Measurements from ENCODE around the gene PRMT6.
A peak's percentile ranks its signal among the peaks of the same experiment; 100 is the strongest.
"Not testable (repeated sequence)": the region's sequence is repeated elsewhere in the genome, so short reads cannot be mapped to it uniquely, and the experiment has no call there.

PRMT6 gene

GRCh38 chr1:107051266-107051665 is 5.2 kb upstream of the PRMT6 start:
- no peak for DNase-seq (ENCODE audit: low read depth, low spot score)

DNA sequence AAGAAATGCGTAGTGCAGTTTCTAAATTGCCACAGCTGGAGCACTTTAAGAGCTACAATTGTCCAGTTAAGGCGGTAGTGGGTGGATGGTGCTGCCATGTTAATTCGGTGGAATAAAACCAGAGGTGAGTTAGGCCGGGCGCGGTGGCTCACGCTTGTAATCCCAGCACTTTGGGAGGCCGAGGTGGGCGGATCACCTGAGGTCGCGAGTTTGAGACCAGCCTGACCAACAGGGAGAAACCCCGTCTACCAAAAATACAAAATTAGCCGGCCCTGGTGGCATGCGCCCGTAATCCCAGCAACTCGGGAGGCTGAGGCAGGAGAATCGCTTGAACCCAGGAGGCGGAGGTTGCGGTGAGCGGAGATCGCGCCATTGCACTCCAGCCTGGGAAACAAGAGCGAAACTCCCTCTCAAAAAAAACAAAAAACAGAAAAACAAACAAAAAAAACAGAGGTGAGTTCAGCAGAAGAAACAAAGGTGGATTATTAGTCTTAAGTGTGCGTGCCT is 502 bp upstream of the PRMT6 start:
- not testable (repeated sequence) for DNase-seq (ENCODE audit: low read depth, low spot score); H3K4me1 ChIP-seq (ENCODE audit: control insufficient read depth, insufficient read depth, low read length); H3K9me3 ChIP-seq (ENCODE audit: control insufficient read depth, insufficient read depth, low read length); H3K36me3 ChIP-seq (ENCODE audit: control insufficient read depth, insufficient read depth, low read length); H3K27ac ChIP-seq (ENCODE audit: low read length); H3K27me3 ChIP-seq (ENCODE audit: control insufficient read depth, insufficient read depth, low read length)
- H3K4me3 ChIP-seq (ENCODE audit: low read length) = peak overlapping the region; percentile 29; the same call in 1 of the 2 replicates
- WGBS (ENCODE audit: insufficient coverage, insufficient read length) = no CpG with 5 or more reads among the region's 24 CpGs

More at GRCh38 chr1:107051266-107051665, 5.2 kb upstream of the PRMT6 start:
- no CpG with 5 or more reads among the region's 1 CpG for WGBS (ENCODE audit: insufficient coverage, insufficient read length)
- Histone ChIP-seq H3K27me3 (ENCODE audit: control insufficient read depth, insufficient read depth, low read length) (no peaks in the 10 kb centered on the region), H3K27ac (ENCODE audit: low read length) (no peak overlapping the region), H3K4me3 (ENCODE audit: low read length) (no peak overlapping the region), H3K9me3 (ENCODE audit: control insufficient read depth, insufficient read depth, low read length) (no peaks in the 10 kb centered on the region), H3K4me1 (ENCODE audit: control insufficient read depth, insufficient read depth, low read length) (no peaks in the 10 kb centered on the region; the same call in 1 of the 2 replicates), H3K36me3 (ENCODE audit: control insufficient read depth, insufficient read depth, low read length) (no peaks in the 10 kb centered on the region)

GRCh38 chr1:107057197-107058133 is 991 bp downstream of the PRMT6 start:
- WGBS (ENCODE audit: insufficient coverage, insufficient read length) = no CpG with 5 or more reads among the region's 55 CpGs
- H3K27me3 ChIP-seq (ENCODE audit: control insufficient read depth, insufficient read depth, low read length) = no peaks in the 10 kb centered on the region
- no peaks in the 10 kb centered on the region; the same call in 1 of the 2 replicates for H3K36me3 ChIP-seq (ENCODE audit: control insufficient read depth, insufficient read depth, low read length)
- H3K27ac ChIP-seq (ENCODE audit: low read length) = no peak overlapping the region
- no peak for DNase-seq (ENCODE audit: low read depth, low spot score)
- H3K9me3 ChIP-seq (ENCODE audit: control insufficient read depth, insufficient read depth, low read length) = no peaks in the 10 kb centered on the region
- H3K4me1 ChIP-seq (ENCODE audit: control insufficient read depth, insufficient read depth, low read length) = no peaks in the 10 kb centered on the region; the same call in 1 of the 2 replicates
- H3K4me3 ChIP-seq (ENCODE audit: low read length) = peak overlapping the region; percentile 92

- H3K36me3 ChIP-seq (ENCODE audit: control insufficient read depth, insufficient read depth, low read length) = no peaks in the 10 kb centered on the region; the same call in 1 of the 2 replicates
- H3K9me3 ChIP-seq (ENCODE audit: control insufficient read depth, insufficient read depth, low read length) = no peaks in the 10 kb centered on the region
- no CpG with 5 or more reads among the region's 4 CpGs for WGBS (ENCODE audit: insufficient coverage, insufficient read length)
- H3K27me3 ChIP-seq (ENCODE audit: control insufficient read depth, insufficient read depth, low read length) = no peaks in the 10 kb centered on the region
- H3K27ac ChIP-seq (ENCODE audit: low read length) = no peak overlapping the region
- H3K4me1 ChIP-seq (ENCODE audit: control insufficient read depth, insufficient read depth, low read length) = no peaks in the 10 kb centered on the region; the same call in 1 of the 2 replicates
- H3K4me3 ChIP-seq (ENCODE audit: low read length) = no peak overlapping the region
- no peak for DNase-seq (ENCODE audit: low read depth, low spot score)
These were observed 2.0 kb downstream of the PRMT6 start for GRCh38 chr1:107058245-107059032.

DNA sequence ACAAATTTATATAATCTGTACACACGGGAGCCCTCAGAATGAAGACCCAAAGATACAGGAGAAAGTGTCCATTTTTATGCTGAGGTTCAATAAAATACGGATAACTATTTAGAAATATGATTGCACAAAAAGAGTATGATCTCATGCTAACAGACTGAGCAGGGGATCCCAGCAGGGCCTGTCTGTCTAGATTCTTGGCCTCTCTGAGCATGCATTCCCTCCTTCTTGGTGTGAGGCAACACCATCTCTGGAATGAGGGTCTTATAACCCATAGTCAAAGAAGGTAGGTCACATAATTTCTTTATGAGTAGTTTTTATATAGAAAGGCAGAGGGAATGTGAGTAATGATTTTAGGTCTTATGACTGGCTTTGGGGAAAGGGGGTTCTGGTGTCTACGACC is 5.4 kb downstream of the PRMT6 start:
- no peaks in the 10 kb centered on the region for H3K27me3 ChIP-seq (ENCODE audit: control insufficient read depth, insufficient read depth, low read length)
- H3K4me1 ChIP-seq (ENCODE audit: control insufficient read depth, insufficient read depth, low read length) = no peaks in the 10 kb centered on the region
- no peak overlapping the region for H3K27ac ChIP-seq (ENCODE audit: low read length)
- WGBS (ENCODE audit: insufficient coverage, insufficient read length) = no CpG with 5 or more reads among the region's 3 CpGs
- no peak overlapping the region for H3K4me3 ChIP-seq (ENCODE audit: low read length)
- no peaks in the 10 kb centered on the region; the same call in 1 of the 2 replicates for H3K36me3 ChIP-seq (ENCODE audit: control insufficient read depth, insufficient read depth, low read length)
- no peaks in the 10 kb centered on the region for H3K9me3 ChIP-seq (ENCODE audit: control insufficient read depth, insufficient read depth, low read length)
- DNase-seq (ENCODE audit: low read depth, low spot score) = no peak

DNA sequence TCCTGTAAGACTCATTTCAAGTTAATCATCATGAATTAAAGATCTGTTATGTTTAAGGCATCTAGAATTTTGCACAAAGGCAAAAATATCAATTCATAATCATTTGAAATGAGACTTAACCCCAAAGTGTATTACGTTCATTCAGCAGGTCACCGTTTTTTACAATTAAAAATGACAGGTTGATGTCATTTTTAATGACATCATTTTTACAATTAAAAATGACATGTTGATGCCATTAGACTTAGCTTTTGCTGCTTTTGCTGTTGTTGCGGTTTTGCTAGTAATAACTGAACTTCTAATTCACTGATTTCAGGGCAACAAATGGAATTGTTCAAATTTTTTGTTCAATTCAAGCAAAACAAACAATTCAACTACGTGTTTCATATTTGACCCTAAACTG is 17.0 kb downstream of the PRMT6 start:
- H3K4me1 ChIP-seq (ENCODE audit: control insufficient read depth, insufficient read depth, low read length) = no peaks in the 10 kb centered on the region
- H3K9me3 ChIP-seq (ENCODE audit: control insufficient read depth, insufficient read depth, low read length) = no peaks in the 10 kb centered on the region
- no CpG with 5 or more reads among the region's 4 CpGs for WGBS (ENCODE audit: insufficient coverage, insufficient read length)
- H3K36me3 ChIP-seq (ENCODE audit: control insufficient read depth, insufficient read depth, low read length) = no peaks in the 10 kb centered on the region
- H3K27ac ChIP-seq (ENCODE audit: low read length) = no peak overlapping the region
- H3K4me3 ChIP-seq (ENCODE audit: low read length) = no peak overlapping the region
- no peak for DNase-seq (ENCODE audit: low read depth, low spot score)
- no peaks in the 10 kb centered on the region for H3K27me3 ChIP-seq (ENCODE audit: control insufficient read depth, insufficient read depth, low read length)

- Histone ChIP-seq H3K9me3 (ENCODE audit: control insufficient read depth, insufficient read depth, low read length) (no peaks in the 10 kb centered on the region), H3K36me3 (ENCODE audit: control insufficient read depth, insufficient read depth, low read length) (no peaks in the 10 kb centered on the region), H3K27ac (ENCODE audit: low read length) (no peak overlapping the region), H3K4me1 (ENCODE audit: control insufficient read depth, insufficient read depth, low read length) (no peaks in the 10 kb centered on the region), H3K4me3 (ENCODE audit: low read length) (no peak overlapping the region), H3K27me3 (ENCODE audit: control insufficient read depth, insufficient read depth, low read length) (no peaks in the 10 kb centered on the region)
- WGBS (ENCODE audit: insufficient coverage, insufficient read length) = no CpG with 5 or more reads among the region's 5 CpGs
- no peak for DNase-seq (ENCODE audit: low read depth, low spot score)
These were observed 20.4 kb downstream of the PRMT6 start for GRCh38 chr1:107076841-107077240.

DNA sequence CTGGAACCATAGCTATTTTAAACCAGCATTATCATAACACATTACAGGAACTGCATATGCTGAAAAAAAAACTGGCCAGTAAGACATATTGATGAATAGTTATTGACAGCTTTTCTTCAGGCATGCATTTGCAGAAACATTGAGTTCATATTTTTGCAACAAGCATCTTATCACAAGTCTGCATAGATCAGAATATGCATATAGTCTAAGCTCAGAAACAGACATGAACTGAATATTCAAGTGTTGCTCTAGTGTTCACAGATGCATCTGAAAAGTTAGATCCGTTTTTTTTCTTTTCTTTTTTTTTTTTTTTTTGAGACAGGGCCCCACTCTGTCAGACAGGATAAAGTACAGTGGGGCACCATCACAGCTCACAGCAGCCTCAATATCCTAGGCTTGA is 22.8 kb downstream of the PRMT6 start:
- H3K27ac ChIP-seq (ENCODE audit: low read length) = no peak overlapping the region

DNA sequence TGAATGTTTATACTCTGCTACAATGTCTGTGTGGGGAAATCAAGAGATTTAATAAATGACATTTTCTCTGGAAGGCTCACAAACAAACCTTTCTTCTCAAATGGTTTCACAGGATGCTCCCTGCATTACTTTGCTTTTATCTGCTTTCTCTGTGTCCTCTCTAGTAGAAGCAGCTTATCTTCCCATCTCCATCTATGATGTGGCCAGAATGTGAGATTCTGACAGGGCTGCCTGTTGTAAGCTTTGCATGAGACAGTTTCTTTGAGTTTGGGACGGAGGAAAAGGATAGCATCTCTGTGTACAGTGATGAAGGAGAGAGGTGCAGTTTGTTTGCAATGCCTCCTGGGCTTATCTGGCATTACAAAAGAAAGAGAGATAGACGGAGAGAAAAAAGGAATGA is 24.6 kb downstream of the PRMT6 start:
- no peak overlapping the region for H3K4me3 ChIP-seq (ENCODE audit: low read length)
- no peak overlapping the region for H3K27ac ChIP-seq (ENCODE audit: low read length)
- no peaks in the 10 kb centered on the region for H3K27me3 ChIP-seq (ENCODE audit: control insufficient read depth, insufficient read depth, low read length)
- no peak for DNase-seq (ENCODE audit: low read depth, low spot score)
- 100% methylated on average over 1 of the region's 2 CpGs for WGBS (ENCODE audit: insufficient coverage, insufficient read length)
- no peaks in the 10 kb centered on the region for H3K36me3 ChIP-seq (ENCODE audit: control insufficient read depth, insufficient read depth, low read length)
- H3K9me3 ChIP-seq (ENCODE audit: control insufficient read depth, insufficient read depth, low read length) = no peaks in the 10 kb centered on the region
- no peaks in the 10 kb centered on the region for H3K4me1 ChIP-seq (ENCODE audit: control insufficient read depth, insufficient read depth, low read length)

More for the DNA sequence above, 22.8 kb downstream of the PRMT6 start:
- H3K9me3 ChIP-seq (ENCODE audit: control insufficient read depth, insufficient read depth, low read length) = no peaks in the 10 kb centered on the region
- WGBS (ENCODE audit: insufficient coverage, insufficient read length) = no CpG with 5 or more reads among the region's 1 CpG
- H3K36me3 ChIP-seq (ENCODE audit: control insufficient read depth, insufficient read depth, low read length) = no peaks in the 10 kb centered on the region
- DNase-seq (ENCODE audit: low read depth, low spot score) = no peak
- no peaks in the 10 kb centered on the region for H3K4me1 ChIP-seq (ENCODE audit: control insufficient read depth, insufficient read depth, low read length)
- H3K27me3 ChIP-seq (ENCODE audit: control insufficient read depth, insufficient read depth, low read length) = no peaks in the 10 kb centered on the region
- H3K4me3 ChIP-seq (ENCODE audit: low read length) = no peak overlapping the region

DNA sequence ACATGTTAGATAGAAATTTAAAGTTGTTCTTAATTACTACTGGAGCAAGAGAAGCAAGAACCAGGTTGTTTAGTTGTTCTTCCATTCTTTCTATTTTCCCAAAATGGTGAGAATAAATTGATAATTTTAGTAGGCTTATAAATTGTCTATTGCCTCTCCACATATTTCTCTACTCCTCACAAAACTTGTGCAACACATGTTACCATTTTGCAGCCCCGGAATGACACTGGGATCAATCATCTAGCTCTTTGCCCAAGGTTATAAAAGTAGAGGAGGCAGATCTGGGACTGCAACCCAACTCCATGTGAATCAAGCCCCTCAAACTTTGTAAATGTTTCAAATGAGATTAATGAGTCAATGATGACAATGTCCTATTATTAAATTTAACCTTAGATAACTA is 34.9 kb downstream of the PRMT6 start:
- H3K27ac ChIP-seq (ENCODE audit: low read length) = no peak overlapping the region
- no CpG with 5 or more reads among the region's 1 CpG for WGBS (ENCODE audit: insufficient coverage, insufficient read length)
- DNase-seq (ENCODE audit: low read depth, low spot score) = no peak

More for the DNA sequence above, 34.9 kb downstream of the PRMT6 start:
- Histone ChIP-seq H3K4me3 (ENCODE audit: low read length) (no peak overlapping the region), H3K4me1 (ENCODE audit: control insufficient read depth, insufficient read depth, low read length) (no peaks in the 10 kb centered on the region), H3K9me3 (ENCODE audit: control insufficient read depth, insufficient read depth, low read length) (no peaks in the 10 kb centered on the region), H3K27me3 (ENCODE audit: control insufficient read depth, insufficient read depth, low read length) (no peaks in the 10 kb centered on the region), H3K36me3 (ENCODE audit: control insufficient read depth, insufficient read depth, low read length) (no peaks in the 10 kb centered on the region)
